GM18873 (cell line): ENCODE results near the gene SNX21.
"Not testable (repeated sequence)": the region's sequence is repeated elsewhere in the genome, so short reads cannot be mapped to it uniquely, and the experiment has no call there.

Experiments used
- ATAC-seq: cut with Tn5 transposase; IDR thresholded peaks from one replicate; pipeline ENCODE4 v1.9.1; 2021; ENCODE audit warnings: mild to moderate bottlenecking, moderate library complexity, moderate number of reproducible peaks; ENCODE audit not compliant: unreplicated experiment, low FRiP score

The SNX21 gene

GRCh38 chr20:45821947-45822346 lies 11.7 kb upstream of the SNX21 start:
- no peak for ATAC-seq

DNA sequence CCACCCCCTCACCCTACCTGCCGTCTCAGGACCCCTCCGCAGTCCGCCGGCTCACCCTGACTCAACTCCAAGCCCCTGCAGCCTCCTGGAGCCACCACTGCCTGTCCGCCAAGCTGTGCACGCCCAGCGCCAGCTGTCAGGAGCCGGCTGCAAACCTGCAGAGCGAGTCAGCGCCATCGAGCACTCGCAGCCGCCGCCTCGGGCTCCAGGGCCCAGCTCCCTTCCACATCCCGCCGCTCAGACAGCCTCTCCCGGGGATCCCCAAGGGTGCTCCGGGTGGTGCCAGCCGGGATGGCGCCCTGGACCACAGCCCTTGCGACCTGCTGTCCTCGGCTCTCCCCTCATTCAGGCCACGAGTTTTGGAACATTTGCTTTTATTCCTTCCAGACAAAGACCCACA lies 10.7 kb upstream of the SNX21 start:
- ATAC-seq: no peak

GRCh38 chr20:45823949-45824835 lies 9.4 kb upstream of the SNX21 start:
- ATAC-seq: no peak

DNA sequence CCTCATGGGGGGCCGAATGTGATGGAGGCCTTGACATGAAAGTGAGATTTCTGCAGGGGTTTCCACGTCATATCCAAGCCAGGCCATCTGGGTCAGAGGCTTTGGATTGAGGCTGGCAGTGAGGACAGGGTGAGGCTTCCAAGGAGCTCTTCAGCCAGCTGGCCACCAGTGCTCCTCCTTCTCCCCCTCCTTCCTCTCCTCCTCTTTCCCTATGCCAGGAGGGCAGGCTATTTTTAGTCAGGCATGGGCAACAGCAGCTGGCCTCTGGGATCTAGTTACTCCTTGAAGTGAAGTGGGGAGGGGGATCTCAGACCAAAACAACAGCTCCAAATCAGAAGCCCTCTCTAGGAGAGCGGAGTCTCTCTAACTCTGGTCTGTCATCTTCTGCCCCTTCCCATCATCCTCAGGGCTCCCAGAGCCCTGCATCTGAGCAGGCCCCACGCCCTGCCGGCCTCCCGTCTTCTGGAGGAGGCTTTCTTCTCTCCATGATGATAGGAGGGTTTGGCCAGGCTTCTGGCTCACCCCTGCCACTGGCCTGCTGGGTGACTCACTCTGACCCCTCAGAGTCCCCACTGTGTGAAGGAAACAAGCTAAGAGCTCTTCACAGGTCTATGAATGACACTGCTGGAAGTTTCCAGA lies 7.1 kb upstream of the SNX21 start:
- no peak for ATAC-seq

GRCh38 chr20:45827030-45827652 lies 6.5 kb upstream of the SNX21 start, which contains the start of gene TNNC2:
Gene TNNC2 (minus strand): TSS chr20:45827312. CDS start chr20:45827248, 64 bp downstream.
- no peak for ATAC-seq

GRCh38 chr20:45827712-45828111 lies 5.9 kb upstream of the SNX21 start:
- no peak for ATAC-seq

GRCh38 chr20:45828589-45828988 lies 5.0 kb upstream of the SNX21 start:
- no peak for ATAC-seq

- ATAC-seq: not testable (repeated sequence)
These were observed 3.9 kb upstream of the SNX21 start for GRCh38 chr20:45829673-45830106.

DNA sequence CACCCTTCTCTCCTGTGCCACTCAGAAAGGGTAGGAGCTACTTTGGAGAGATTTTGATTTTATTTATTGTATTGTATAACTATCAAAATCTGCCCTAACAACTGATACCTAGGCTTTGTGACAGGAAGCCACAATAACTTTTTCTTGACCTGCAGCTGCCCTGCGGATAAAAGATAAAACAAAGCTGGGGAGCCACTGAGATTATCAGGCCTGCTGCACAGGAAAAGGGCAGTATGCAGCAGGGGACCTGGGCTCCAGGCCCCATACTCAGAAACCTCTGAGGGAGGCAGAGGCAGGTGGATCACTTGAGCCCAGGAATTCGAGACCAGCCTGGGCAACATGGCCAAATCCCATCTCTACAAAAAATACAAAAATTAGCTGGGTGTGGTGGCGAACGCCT lies 980 bp upstream of the SNX21 start:
- ATAC-seq: no peak

DNA sequence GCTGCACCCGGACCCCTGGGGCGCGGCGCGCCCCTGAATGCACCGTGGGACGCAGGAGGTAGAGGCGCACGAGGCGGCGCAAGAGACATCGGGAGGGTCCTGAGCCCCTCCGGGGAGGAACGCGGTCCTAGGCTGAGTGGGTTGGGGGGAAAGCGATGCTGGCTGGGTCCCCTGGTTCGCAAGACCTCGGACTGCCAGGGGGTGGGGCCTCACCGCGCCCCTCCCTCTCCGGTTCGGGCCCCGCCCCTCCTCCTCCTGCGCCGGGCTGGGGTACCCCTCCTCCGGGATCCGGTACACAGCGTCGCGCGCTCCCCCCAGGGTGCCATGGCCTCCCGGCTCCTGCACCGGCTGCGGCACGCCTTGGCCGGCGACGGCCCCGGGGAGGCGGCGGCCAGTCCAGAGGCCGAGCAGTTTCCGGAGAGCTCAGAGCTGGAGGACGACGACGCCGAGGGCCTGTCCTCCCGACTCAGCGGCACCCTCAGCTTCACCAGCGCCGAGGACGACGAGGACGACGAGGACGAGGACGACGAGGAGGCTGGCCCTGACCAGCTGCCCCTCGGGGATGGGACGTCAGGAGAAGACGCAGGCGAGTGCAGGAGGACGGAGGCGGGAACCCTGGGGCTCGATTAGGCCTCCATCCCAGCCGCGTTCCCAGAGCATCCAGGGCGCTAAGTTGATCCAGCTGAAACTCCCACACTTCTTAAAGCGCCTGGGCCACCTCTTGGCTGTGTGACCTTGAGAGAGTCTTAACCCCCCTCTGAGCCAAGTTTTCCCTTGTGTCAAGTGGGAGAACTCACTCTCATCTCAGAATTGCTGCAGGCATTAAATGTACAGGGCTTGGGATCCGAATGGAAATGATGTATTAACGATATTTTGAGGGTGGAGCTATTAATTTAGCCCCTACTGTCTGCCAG lies 541 bp downstream of the SNX21 start:
- ATAC-seq: no peak

GRCh38 chr20:45834797-45835161 lies 1.2 kb downstream of the SNX21 start:
- no peak for ATAC-seq

DNA sequence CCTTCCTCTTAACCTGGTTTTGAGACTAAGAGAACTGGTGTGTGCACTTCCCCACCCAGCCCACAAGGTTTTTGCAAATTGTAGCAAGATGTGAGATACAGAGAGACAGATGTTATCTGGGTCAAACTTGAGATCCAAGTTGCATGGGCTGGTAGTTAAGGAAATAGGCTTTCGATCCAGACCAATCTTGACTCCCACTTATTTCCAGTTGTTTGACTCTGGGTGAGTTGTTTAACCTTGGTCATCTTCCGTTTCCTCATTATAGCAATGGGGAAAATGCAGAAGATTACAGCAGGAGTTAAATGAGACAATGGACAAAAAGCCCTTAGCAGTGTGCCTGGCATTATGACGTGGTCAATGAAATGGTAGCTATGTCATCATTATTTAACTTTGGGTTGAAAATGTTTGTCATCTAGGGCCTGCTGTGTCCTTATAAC lies 1.7 kb downstream of the SNX21 start:
- ATAC-seq: no peak

GRCh38 chr20:45835825-45836224 lies 2.2 kb downstream of the SNX21 start:
- no peak for ATAC-seq

GRCh38 chr20:45836841-45837240 lies 3.2 kb downstream of the SNX21 start:
- ATAC-seq: no peak

GRCh38 chr20:45840700-45841198 lies 7.2 kb downstream of the SNX21 start:
- ATAC-seq: no peak

DNA sequence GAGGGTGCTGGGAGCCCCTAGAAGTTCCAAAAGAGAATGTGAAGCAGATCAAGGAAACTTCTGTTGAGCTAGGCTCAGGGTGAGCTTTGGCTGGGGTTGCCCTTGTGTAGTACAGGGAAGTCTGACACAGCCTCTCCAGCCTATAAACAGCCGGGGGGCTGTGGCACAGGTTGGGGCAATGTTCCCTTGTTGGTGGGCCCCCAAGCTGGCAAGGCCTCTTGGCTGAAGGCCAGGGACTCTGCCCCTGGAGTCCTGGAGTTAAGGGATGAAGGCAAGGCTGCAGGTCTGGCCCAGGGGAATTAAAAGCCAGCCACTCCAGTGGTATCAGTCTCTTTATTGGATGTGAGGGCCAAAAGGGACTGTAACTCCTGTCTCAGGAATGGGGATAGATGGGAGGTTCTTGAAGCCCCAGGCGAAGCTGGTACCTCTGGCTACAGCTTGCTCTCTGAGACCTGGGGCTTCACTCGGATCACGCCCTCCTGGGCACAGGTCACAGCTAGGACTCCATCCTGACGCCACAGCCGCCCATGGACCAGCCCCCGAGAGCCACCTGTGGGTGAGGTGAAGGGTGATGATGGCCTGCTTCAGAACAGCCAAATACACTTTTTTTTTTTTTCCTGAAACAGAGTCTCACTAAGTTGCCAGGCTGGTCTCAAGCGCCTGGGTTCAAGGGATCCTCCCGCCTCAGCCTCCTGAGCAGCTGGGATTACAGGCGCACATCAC lies 8.0 kb downstream of the SNX21 start:
- no peak for ATAC-seq

DNA sequence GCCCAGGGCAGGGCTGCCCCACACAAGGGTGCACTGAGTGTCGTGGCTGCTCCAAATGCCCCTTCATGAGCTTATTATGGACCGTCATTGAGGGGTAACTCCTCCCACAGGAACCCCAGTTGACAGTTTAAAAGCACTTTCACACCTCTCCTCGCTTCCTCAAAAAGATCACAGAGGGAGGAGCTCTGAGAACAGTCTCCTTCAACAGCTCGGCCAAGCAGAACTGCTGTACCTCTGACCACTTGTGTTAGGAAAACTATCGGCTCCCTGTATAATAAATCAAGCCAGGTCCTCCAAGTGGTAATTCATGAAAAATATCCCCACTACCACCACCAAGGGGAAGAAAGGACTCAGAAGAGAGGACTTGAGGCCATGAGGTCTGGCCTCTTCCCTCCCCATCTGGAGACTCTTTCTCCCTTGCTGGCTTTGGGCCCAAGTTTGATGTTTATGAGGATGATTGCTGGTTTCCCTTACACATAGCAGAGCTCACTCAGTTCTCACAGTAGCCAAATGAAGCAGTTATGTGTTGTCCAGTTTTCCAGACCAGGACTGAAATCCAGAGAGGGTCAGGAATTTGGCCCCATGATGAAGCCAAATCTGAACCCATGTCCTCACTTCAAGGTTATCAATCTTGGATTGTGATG lies 8.7 kb downstream of the SNX21 start:
- no peak for ATAC-seq

- ATAC-seq: no peak
These were observed 9.9 kb downstream of the SNX21 start for GRCh38 chr20:45843506-45843905.

DNA sequence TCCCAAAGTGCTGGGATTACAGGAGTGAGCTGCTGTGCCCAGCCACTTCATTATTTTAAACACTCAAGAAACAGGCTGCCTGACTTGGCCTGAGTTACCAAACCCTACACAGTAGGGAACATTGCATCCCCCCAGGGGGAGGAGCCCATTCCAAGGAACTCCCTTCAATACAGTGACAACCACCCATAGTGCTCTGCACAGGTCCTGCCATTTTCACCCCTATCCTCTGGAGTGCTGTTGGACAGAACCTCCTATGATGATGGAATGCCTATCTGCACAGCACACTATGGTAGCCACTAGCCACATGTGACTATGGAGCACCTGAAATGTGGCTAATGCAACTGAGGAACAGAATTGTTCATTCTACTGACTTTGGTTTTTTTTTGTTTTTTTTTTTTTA lies 11.9 kb downstream of the SNX21 start:
- ATAC-seq: no peak
